SK-N-SH treated with all-trans-retinoic acid at 6 μM for 48 hours (cell line): ENCODE measurements around the gene PDLIM4.

Experiments
- BACH2 ChIP-seq: fragments of 250-450 bp; sonication (Bioruptor Pico); IDR thresholded peaks from 2 replicates; pipeline ENCODE4 v1.9.0; 2021; ENCODE audit warnings: mild to moderate bottlenecking, borderline replicate concordance
- CREB5 ChIP-seq: fragments of 250-450 bp; sonication (Bioruptor Pico); IDR thresholded peaks from 2 replicates; pipeline ENCODE4 v1.5.1; 2020; ENCODE audit warnings: low read depth, mild to moderate bottlenecking, moderate library complexity
- CSDC2 ChIP-seq: fragments of 250-450 bp; sonication (Bioruptor Pico); IDR thresholded peaks from 2 replicates; pipeline ENCODE4 v1.5.0; 2020; ENCODE audit warnings: mild to moderate bottlenecking, moderate library complexity
- ESRRG ChIP-seq: fragments of 250-450 bp; sonication (Bioruptor Pico); IDR thresholded peaks from 2 replicates; pipeline ENCODE4 v1.6.1; 2021; ENCODE audit warnings: mild to moderate bottlenecking
- PATZ1 ChIP-seq: fragments of 250-450 bp; sonication (Bioruptor Pico); IDR thresholded peaks from 2 replicates; pipeline ENCODE4 v1.8.0; 2020; ENCODE audit warnings: mild to moderate bottlenecking, moderate library complexity, borderline replicate concordance
- PPARA ChIP-seq: fragments of 250-450 bp; sonication (Bioruptor Pico); IDR thresholded peaks from 2 replicates; pipeline ENCODE4 v1.5.0; 2020; ENCODE audit warnings: mild to moderate bottlenecking, borderline replicate concordance
- RARB ChIP-seq: fragments of 250-450 bp; sonication (Bioruptor Pico); IDR thresholded peaks from 2 replicates; pipeline ENCODE4 v1.8.0; 2021; ENCODE audit warnings: mild to moderate bottlenecking, moderate library complexity
- TCF4 ChIP-seq: fragments of 250-450 bp; sonication (Bioruptor Pico); IDR thresholded peaks from 2 replicates; pipeline ENCODE4 v1.8.0; 2021; ENCODE audit warnings: mild to moderate bottlenecking, moderate library complexity, borderline replicate concordance
- TOX ChIP-seq: fragments of 250-450 bp; sonication (Bioruptor Pico); IDR thresholded peaks from 2 replicates; pipeline ENCODE4 v1.8.0; 2021; ENCODE audit warnings: mild to moderate bottlenecking, moderate library complexity, borderline replicate concordance
- ZFP3 ChIP-seq: fragments of 250-450 bp; sonication (Bioruptor Pico); IDR thresholded peaks from 2 replicates; pipeline ENCODE4 v1.5.0; 2020; ENCODE audit warnings: mild to moderate bottlenecking, moderate library complexity
- ZFP30 ChIP-seq: fragments of 450-650 bp; formaldehyde crosslinking; IDR thresholded peaks from 2 replicates; pipeline ENCODE4 v1.5.0; 2022; ENCODE audit warnings: mild to moderate bottlenecking, moderate library complexity
- ZNF565 ChIP-seq: fragments of 450-650 bp; formaldehyde crosslinking; conservative IDR thresholded peaks from 2 replicates; pipeline ENCODE4 v1.5.0; 2020; ENCODE audit warnings: low read depth, mild to moderate bottlenecking, moderate library complexity
- ZNF8 ChIP-seq: fragments of 450-650 bp; formaldehyde crosslinking; IDR thresholded peaks from 2 replicates; pipeline ENCODE4 v1.5.0; 2020; ENCODE audit warnings: mild to moderate bottlenecking, moderate library complexity
- TF ChIP-seq, protein P1 (sequence below): fragments of 250-450 bp; sonication (Bioruptor Pico); IDR thresholded peaks from 2 replicates; pipeline ENCODE4 v1.8.0; 2021; ENCODE audit warnings: low read depth, mild to moderate bottlenecking, moderate library complexity, borderline replicate concordance

- TF ChIP-seq RARB (no peak), PATZ1 (CRISPR knock-in tag) (no peak), ESRRG (no peak), TOX (CRISPR knock-in tag) (no peak), ZFP3 (CRISPR knock-in tag) (no peak), ZFP30 (no peak), ZNF8 (CRISPR knock-in tag) (no peak), TCF4 (CRISPR knock-in tag) (no peak), ZNF565 (CRISPR knock-in tag) (no peak), PPARA (no peak), BACH2 (CRISPR knock-in tag) (no peak), CREB5 (CRISPR knock-in tag) (no peak), CSDC2 (CRISPR knock-in tag) (no peak)
- TF ChIP-seq, protein P1, sequence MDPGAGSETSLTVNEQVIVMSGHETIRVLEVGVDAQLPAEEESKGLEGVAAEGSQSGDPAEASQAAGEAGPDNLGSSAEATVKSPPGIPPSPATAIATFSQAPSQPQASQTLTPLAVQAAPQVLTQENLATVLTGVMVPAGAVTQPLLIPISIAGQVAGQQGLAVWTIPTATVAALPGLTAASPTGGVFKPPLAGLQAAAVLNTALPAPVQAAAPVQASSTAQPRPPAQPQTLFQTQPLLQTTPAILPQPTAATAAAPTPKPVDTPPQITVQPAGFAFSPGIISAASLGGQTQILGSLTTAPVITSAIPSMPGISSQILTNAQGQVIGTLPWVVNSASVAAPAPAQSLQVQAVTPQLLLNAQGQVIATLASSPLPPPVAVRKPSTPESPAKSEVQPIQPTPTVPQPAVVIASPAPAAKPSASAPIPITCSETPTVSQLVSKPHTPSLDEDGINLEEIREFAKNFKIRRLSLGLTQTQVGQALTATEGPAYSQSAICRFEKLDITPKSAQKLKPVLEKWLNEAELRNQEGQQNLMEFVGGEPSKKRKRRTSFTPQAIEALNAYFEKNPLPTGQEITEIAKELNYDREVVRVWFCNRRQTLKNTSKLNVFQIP = no peak
Measured at GRCh38 chr5:132269635-132270334, 12.3 kb downstream of the PDLIM4 start.
